Liver (tissue), 9 donors: ENCODE data around the gene EHMT1. TPM values are rescaled to one million over a fixed set of nuclear protein-coding genes. Genes with fewer than 3 reads are reported as not detected.

Experiments used
- DNase-seq: peaks from one replicate; pipeline ENCODE4 v3.0.0-alpha.2; 2017; ENCODE audit warnings: low spot score
- H3K27ac ChIP-seq, 2 donors: one replicate each; pipeline ENCODE4 v1.7.0; 2013; ENCODE audit warnings: inconsistent platforms in 2 of 2, low read length in 2 of 2, control low read depth in 1 of 2, low read depth in 1 of 2, mild to moderate bottlenecking in 1 of 2
- H3K27me3 ChIP-seq, 4 donors: one replicate each; pipeline versions ENCODE4 v1.6.1 to v1.7.0; 2013; ENCODE audit warnings: low read length in 3 of 4, inconsistent platforms in 1 of 4, mild to moderate bottlenecking in 1 of 4, moderate library complexity in 1 of 4; ENCODE audit not compliant: control insufficient read depth in 4 of 4, insufficient read depth in 4 of 4
- H3K36me3 ChIP-seq, 4 donors: one replicate each; pipeline versions ENCODE4 v1.6.1 to v1.7.0; 2013; ENCODE audit warnings: low read length in 3 of 4, mild to moderate bottlenecking in 3 of 4, low read depth in 1 of 4, moderate library complexity in 1 of 4; ENCODE audit not compliant: control insufficient read depth in 4 of 4, insufficient read depth in 3 of 4
- H3K4me1 ChIP-seq, 4 donors: one replicate each; pipeline versions ENCODE4 v1.6.1 to v1.7.0; 2013; ENCODE audit warnings: low read length in 3 of 4, mild to moderate bottlenecking in 3 of 4, moderate library complexity in 1 of 4; ENCODE audit not compliant: control insufficient read depth in 4 of 4, insufficient read depth in 4 of 4
- H3K4me3 ChIP-seq, 3 donors: one replicate each; pipeline versions ENCODE4 v1.6.1 to v1.7.0; 2013; ENCODE audit warnings: low read length in 3 of 3, control low read depth in 1 of 3, low read depth in 1 of 3, mild to moderate bottlenecking in 1 of 3
- H3K9ac ChIP-seq, 2 donors: one replicate each; pipeline ENCODE4 v1.7.0; 2013; ENCODE audit warnings: low read length in 2 of 2, mild to moderate bottlenecking in 2 of 2, moderate library complexity in 2 of 2, control low read depth in 1 of 2, low read depth in 1 of 2
- H3K9me3 ChIP-seq, 4 donors: one replicate each; pipeline versions ENCODE4 v1.6.1 to v1.7.0; 2013; ENCODE audit warnings: low read length in 3 of 4; ENCODE audit not compliant: control insufficient read depth in 4 of 4
- EGR1 ChIP-seq, 2 donors: IDR thresholded peaks; 2 replicates each; pipeline ENCODE4 v1.6.1; 2016 to 2018; ENCODE audit warnings: antibody characterized with exemption in 2 of 2, low read depth in 2 of 2
- FOXA1 ChIP-seq: IDR thresholded peaks from 2 replicates; pipeline ENCODE4 v1.6.1; 2016; ENCODE audit warnings: antibody characterized with exemption
- FOXA2 ChIP-seq: IDR thresholded peaks from 2 replicates; pipeline ENCODE4 v1.6.1; 2016; ENCODE audit warnings: antibody characterized with exemption
- GABPA ChIP-seq, 2 donors: IDR thresholded peaks in 1 of 2; conservative IDR thresholded peaks in 1 of 2; 2 replicates each; pipeline ENCODE4 v1.6.1; 2016; ENCODE audit warnings: antibody characterized with exemption in 2 of 2, mild to moderate bottlenecking in 1 of 2, moderate library complexity in 1 of 2
- HNF4G ChIP-seq: IDR thresholded peaks from 2 replicates; pipeline ENCODE4 v1.6.1; 2016; ENCODE audit warnings: antibody characterized with exemption
- JUND ChIP-seq, 2 donors: IDR thresholded peaks; 2 replicates each; pipeline ENCODE4 v1.6.1; 2016; ENCODE audit warnings: antibody characterized with exemption in 2 of 2
- NR2F2 ChIP-seq: IDR thresholded peaks from 2 replicates; pipeline ENCODE4 v1.6.1; 2016; ENCODE audit warnings: antibody characterized with exemption
- RAD21 ChIP-seq, 2 donors: IDR thresholded peaks; 2 replicates each; pipeline ENCODE4 v1.6.1; 2016; ENCODE audit warnings: antibody characterized with exemption in 2 of 2, mild to moderate bottlenecking in 2 of 2
- RXRA ChIP-seq, 2 donors: IDR thresholded peaks; 2 replicates each; pipeline ENCODE4 v1.6.1; 2017 to 2018; ENCODE audit warnings: antibody characterized with exemption in 2 of 2, mild to moderate bottlenecking in 1 of 2
- SP1 ChIP-seq: IDR thresholded peaks from 2 replicates; pipeline ENCODE4 v1.6.1; 2018; ENCODE audit warnings: antibody characterized with exemption, mild to moderate bottlenecking
- TAF1 ChIP-seq: conservative IDR thresholded peaks from 2 replicates; pipeline ENCODE4 v1.6.1; 2016; ENCODE audit warnings: antibody characterized with exemption, mild to moderate bottlenecking
- YY1 ChIP-seq: IDR thresholded peaks from 2 replicates; pipeline ENCODE4 v1.6.1; 2016; ENCODE audit warnings: antibody characterized with exemption, mild to moderate bottlenecking
- WGBS: extraction: QIAGEN DNeasy Blood & Tissue Kit; methylation state at CpG from one replicate; pipeline ENCODE4 v1.1.7; 2013; 5-methylcytosine and 5-hydroxymethylcytosine counted together
- polyA plus RNA-seq, 2 donors: library from polyadenylated mRNA; stranded (reverse) in 1 of 2; unstranded in 1 of 2; fragments of 200-250 nt in 1 of 2; fragments of >200 nt in 1 of 2; fragmentation: Nextera tagmentation in 1 of 2; extraction: Ambion mirVana in 1 of 2; gene quantifications; one replicate each; pipeline versions ENCODE4 v1.2.1 to v1.2.3, GENCODE V29; 2013 to 2015
- total RNA-seq, 2 donors: library from RNA; depleted of rRNA; stranded (reverse); fragments of >200 nt; gene quantifications; one replicate each; pipeline ENCODE4 v1.2.3, GENCODE V29; 2014
- TF ChIP-seq, protein P1 (sequence below): IDR thresholded peaks from 2 replicates; pipeline ENCODE4 v1.6.1; 2016; ENCODE audit warnings: antibody characterized with exemption
- TF ChIP-seq, protein P2 (sequence below): fragments of 150-350 bp; IDR thresholded peaks from 2 replicates; pipeline ENCODE4 v1.5.1; 2017; ENCODE audit warnings: improper control_type of control experiment, low read depth, low read length; ENCODE audit not compliant: missing input control
- TF ChIP-seq, protein P3 (sequence below): IDR thresholded peaks from 2 replicates; pipeline ENCODE4 v1.6.1; 2016; ENCODE audit warnings: antibody characterized with exemption
- TF ChIP-seq, protein P4 (sequence below): IDR thresholded peaks from 2 replicates; pipeline ENCODE4 v1.6.1; 2016; ENCODE audit warnings: antibody characterized with exemption, mild to moderate bottlenecking
- TF ChIP-seq, protein P5 (sequence below): IDR thresholded peaks from 2 replicates; pipeline ENCODE4 v1.6.1; 2016; ENCODE audit warnings: antibody characterized with exemption
- donor health status: healthy.
- donor health status: healthy.
- donor health status: healthy.
- donor health status: healthy.
- donor health status: healthy.

EHMT1 gene
- total and polyA plus RNA-seq, 4 donors, result 16.1 to 48.2 (median 27.3) TPM

DNA sequence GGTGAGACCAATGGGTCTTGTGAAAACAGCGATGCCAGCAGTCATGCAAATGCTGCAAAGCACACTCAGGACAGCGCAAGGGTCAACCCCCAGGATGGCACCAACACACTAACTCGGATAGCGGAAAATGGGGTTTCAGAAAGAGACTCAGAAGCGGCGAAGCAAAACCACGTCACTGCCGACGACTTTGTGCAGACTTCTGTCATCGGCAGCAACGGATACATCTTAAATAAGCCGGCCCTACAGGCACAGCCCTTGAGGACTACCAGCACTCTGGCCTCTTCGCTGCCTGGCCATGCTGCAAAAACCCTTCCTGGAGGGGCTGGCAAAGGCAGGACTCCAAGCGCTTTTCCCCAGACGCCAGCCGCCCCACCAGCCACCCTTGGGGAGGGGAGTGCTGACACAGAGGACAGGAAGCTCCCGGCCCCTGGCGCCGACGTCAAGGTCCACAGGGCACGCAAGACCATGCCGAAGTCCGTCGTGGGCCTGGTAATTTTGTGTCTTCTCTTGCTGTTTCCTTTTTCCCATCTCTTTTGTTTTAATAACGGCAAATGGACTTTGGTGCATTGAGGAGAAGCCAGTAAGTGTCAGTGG is 98.0 kb downstream of the EHMT1 start (continued):
- TF ChIP-seq FOXA2 (no peak), NR2F2 (no peak)
- TF ChIP-seq, protein P1, sequence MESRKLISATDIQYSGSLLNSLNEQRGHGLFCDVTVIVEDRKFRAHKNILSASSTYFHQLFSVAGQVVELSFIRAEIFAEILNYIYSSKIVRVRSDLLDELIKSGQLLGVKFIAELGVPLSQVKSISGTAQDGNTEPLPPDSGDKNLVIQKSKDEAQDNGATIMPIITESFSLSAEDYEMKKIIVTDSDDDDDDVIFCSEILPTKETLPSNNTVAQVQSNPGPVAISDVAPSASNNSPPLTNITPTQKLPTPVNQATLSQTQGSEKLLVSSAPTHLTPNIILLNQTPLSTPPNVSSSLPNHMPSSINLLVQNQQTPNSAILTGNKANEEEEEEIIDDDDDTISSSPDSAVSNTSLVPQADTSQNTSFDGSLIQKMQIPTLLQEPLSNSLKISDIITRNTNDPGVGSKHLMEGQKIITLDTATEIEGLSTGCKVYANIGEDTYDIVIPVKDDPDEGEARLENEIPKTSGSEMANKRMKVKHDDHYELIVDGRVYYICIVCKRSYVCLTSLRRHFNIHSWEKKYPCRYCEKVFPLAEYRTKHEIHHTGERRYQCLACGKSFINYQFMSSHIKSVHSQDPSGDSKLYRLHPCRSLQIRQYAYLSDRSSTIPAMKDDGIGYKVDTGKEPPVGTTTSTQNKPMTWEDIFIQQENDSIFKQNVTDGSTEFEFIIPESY, result no peak

DNA sequence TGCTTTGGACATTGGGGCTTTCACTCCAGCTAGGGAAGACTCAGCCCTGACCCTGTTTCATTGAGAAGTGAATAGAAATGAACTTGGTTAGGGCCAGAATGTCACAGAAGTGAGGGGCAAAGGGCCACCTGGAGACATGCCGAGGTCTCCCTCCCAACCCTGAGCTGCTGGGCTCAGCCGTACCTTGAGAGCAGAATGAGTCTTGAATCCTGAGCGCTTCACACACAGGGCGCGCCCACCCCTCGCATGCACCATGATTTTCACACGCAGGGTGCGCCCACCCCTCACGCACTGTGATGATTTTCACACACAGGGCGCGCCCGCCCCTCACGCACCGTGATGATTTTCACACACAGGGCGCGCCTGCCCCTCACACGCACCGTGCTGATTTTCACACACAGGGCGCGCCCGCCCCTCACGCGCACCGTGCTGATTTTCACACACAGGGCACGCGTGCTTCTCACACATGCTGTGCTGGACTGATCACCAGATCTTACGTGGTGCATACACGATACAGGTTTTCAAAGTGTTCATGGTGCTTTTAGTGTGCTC is 99.0 kb downstream of the EHMT1 start:
- Histone ChIP-seq H3K36me3 (peaks cover 5 to 32% (median 18%) of the 10 kb centered on the region in 4 donors), H3K4me3 (no peak overlapping the region), H3K27ac (no peak overlapping the region), H3K27me3 (no peaks in the 10 kb centered on the region), H3K9me3 (no peaks in the 10 kb centered on the region), H3K4me1 (no peaks in the 10 kb centered on the region), H3K9ac (no peak overlapping the region)
- no peak for TF ChIP-seq GABPA (IDR thresholded peaks at IDR 0.05 in 1 of 2, conservative IDR thresholded peaks at IDR 0.05 in 1 of 2)
- TF ChIP-seq RAD21 (IDR thresholded peaks at IDR 0.05), result no peak
- TF ChIP-seq, protein P2, sequence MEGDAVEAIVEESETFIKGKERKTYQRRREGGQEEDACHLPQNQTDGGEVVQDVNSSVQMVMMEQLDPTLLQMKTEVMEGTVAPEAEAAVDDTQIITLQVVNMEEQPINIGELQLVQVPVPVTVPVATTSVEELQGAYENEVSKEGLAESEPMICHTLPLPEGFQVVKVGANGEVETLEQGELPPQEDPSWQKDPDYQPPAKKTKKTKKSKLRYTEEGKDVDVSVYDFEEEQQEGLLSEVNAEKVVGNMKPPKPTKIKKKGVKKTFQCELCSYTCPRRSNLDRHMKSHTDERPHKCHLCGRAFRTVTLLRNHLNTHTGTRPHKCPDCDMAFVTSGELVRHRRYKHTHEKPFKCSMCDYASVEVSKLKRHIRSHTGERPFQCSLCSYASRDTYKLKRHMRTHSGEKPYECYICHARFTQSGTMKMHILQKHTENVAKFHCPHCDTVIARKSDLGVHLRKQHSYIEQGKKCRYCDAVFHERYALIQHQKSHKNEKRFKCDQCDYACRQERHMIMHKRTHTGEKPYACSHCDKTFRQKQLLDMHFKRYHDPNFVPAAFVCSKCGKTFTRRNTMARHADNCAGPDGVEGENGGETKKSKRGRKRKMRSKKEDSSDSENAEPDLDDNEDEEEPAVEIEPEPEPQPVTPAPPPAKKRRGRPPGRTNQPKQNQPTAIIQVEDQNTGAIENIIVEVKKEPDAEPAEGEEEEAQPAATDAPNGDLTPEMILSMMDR, result no peak
- TF ChIP-seq, protein P1, result no peak
- TF ChIP-seq TAF1, result no peak
- TF ChIP-seq, protein P3, sequence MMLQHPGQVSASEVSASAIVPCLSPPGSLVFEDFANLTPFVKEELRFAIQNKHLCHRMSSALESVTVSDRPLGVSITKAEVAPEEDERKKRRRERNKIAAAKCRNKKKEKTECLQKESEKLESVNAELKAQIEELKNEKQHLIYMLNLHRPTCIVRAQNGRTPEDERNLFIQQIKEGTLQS, result no peak
- no peak for TF ChIP-seq YY1
- no peak for TF ChIP-seq RXRA (IDR thresholded peaks at IDR 0.05)
- no peak for TF ChIP-seq FOXA2
- TF ChIP-seq HNF4G, result no peak
- TF ChIP-seq, protein P4, sequence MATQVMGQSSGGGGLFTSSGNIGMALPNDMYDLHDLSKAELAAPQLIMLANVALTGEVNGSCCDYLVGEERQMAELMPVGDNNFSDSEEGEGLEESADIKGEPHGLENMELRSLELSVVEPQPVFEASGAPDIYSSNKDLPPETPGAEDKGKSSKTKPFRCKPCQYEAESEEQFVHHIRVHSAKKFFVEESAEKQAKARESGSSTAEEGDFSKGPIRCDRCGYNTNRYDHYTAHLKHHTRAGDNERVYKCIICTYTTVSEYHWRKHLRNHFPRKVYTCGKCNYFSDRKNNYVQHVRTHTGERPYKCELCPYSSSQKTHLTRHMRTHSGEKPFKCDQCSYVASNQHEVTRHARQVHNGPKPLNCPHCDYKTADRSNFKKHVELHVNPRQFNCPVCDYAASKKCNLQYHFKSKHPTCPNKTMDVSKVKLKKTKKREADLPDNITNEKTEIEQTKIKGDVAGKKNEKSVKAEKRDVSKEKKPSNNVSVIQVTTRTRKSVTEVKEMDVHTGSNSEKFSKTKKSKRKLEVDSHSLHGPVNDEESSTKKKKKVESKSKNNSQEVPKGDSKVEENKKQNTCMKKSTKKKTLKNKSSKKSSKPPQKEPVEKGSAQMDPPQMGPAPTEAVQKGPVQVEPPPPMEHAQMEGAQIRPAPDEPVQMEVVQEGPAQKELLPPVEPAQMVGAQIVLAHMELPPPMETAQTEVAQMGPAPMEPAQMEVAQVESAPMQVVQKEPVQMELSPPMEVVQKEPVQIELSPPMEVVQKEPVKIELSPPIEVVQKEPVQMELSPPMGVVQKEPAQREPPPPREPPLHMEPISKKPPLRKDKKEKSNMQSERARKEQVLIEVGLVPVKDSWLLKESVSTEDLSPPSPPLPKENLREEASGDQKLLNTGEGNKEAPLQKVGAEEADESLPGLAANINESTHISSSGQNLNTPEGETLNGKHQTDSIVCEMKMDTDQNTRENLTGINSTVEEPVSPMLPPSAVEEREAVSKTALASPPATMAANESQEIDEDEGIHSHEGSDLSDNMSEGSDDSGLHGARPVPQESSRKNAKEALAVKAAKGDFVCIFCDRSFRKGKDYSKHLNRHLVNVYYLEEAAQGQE, result no peak
- no peak for TF ChIP-seq NR2F2
- TF ChIP-seq, protein P5, sequence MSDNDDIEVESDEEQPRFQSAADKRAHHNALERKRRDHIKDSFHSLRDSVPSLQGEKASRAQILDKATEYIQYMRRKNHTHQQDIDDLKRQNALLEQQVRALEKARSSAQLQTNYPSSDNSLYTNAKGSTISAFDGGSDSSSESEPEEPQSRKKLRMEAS, result no peak
- no peak for TF ChIP-seq EGR1 (IDR thresholded peaks at IDR 0.05; ENCODE audit: low read depth in 2 of 2)
- no peak for TF ChIP-seq SP1
- TF ChIP-seq JUND (IDR thresholded peaks at IDR 0.05), result no peak
- TF ChIP-seq FOXA1, result no peak
- DNase-seq, result no peak
- WGBS, result 98% methylated on average over 28 of the region's 28 CpGs
